GM18517 (cell line): ENCODE results near the gene SERTAD3.

ENCODE experiments used
- ATAC-seq: cut with Tn5 transposase; IDR thresholded peaks from one replicate; pipeline ENCODE4 v1.9.1; 2021; ENCODE audit warnings: mild to moderate bottlenecking, moderate library complexity; ENCODE audit not compliant: unreplicated experiment

The SERTAD3 gene

DNA sequence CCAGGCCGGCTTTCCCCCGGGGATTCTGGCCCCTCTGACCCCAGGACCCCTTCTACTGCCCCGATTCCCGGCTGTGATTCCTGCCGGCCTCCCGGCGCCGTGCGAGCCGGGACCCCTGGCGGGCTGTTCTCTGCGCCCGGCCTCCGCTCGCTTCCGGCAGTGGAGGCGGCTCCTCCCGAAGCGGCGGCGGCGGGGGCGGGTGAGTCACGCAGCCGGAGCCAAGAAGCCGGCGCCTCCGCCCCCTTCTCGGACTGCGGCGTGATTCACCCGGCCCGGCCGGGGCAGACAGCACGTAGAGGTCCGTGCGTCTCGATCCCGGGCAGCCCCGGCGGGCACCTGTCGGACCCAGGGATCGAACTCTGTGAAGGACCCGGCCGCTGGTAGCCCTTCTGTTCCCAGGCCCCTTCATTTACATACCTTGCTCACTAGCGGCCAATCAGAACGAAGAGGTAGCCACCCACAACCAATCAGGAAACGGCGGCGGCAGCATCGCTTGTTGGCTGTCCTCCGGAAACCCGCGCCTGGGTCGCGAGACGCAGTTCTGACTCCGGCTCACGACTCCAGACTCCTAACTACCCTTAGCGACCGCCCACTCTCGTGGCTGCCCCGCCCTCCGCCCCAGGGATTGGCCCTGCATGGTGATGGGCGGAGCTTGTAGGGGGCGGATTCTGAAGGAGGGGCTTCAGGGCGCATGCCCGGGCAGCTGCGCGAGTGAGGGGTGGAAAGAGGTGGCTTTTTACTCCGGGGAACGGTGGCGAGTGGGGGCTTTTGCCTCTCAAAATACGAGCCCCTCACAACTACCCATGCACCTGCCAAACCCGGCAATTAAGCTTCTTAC is 18.5 kb downstream of the SERTAD3 start, which contains the start of gene SERTAD1:
TSS of gene SERTAD1 (minus strand) at position 543 of the 838 bp plus-strand sequence. CDS start 2,446 bp downstream, outside the sequence.
- peak; percentile 77 for ATAC-seq

DNA sequence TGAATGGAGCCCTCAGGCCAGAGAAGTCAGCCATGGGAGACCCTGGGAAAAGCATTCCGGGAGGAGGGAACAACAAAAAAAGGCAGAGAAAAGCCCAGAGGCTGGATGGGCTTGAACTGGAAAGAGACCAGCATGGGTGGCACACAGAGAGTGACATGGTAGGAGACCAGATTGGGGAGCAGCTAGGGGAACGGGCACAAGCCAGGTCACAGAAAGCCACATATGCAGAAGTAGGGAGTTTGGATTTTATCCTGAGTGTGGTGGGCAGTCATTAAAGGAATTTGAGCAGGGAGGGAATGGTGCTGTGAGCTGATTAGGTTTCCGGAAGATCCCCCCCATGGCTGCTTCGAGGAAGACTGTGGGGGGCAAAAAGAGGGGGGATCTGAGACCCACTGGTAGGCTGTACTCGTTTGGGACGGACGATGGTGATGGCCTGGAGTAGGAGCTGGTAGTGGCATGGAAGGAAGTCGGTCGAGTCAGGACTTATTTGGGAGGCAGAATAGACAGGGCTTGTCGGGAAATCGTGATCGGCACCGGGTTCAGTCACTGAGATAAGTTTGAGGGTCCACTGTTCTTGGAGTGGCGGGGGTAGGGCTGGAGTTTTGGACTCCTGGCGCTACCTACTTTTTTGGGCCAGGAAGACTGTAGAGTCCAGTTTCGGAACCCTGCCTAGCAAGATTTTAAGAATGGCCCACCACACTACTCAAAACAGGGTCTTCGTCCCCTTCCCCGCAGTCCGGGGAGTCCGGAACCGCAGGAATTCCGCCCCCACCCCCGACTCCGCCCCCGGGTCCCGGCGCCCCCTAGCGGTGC is 19.3 kb downstream of the SERTAD3 start:
- ATAC-seq, result no peak

DNA sequence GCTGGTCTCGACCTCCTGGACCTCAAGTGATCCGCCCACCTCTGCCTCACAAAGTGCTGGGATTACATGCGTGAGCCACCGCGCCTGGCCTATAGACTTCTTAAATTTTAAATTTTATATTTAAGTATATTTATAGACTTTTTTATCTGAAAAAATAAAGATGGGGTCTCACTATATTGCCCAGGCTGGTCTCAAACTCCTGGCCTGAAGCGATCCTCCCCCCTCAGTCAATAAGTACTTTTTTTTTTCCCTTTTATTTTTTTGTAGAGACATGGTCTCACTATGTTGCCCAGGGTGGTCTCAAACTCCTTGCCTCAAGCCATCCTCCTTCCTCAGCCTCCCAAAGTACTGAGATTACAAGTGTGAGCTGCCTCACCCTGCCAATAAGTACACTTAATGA is 20.2 kb downstream of the SERTAD3 start:
- ATAC-seq, result no peak

DNA sequence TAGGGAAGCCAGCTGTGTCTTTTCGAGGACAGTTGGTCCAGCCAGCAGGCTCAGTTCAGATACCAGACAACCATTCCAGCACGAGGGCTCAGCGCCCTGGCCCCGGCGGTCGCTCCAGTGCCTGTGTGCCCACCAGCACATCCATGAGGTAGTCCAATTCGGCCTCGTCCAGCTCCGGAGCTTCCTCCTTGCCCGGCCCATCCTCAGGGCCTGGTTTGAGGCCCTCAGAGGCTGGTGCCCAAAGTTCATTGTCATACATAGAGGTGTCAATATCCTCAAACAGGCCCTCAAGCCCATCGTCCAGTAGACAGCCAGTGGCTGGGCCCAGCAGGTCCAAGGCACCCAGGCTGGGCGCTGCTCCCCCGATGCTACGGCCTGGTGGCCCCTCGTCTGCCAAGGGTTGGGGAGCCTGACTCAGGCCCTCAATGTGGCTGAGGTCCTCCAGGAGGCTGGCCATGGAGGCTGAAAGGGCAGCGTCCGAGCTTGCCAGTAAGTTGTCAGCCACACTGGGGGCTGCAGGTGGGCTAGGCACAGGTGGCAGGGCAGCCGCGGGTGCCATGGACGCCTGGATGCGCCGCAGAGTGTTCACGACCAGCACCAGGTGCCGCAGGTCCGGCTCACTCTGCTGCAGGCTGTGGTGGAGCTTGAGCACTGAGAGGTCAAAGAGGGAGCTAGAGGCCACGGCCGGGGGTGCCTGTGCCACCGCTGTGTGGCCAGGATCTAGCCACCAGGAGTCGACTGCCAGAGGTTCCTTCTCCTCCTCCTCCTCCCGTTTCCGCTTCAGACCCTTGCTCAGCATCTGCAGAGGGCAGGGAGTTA is 21.2 kb downstream of the SERTAD3 start:
- ATAC-seq, result no peak

DNA sequence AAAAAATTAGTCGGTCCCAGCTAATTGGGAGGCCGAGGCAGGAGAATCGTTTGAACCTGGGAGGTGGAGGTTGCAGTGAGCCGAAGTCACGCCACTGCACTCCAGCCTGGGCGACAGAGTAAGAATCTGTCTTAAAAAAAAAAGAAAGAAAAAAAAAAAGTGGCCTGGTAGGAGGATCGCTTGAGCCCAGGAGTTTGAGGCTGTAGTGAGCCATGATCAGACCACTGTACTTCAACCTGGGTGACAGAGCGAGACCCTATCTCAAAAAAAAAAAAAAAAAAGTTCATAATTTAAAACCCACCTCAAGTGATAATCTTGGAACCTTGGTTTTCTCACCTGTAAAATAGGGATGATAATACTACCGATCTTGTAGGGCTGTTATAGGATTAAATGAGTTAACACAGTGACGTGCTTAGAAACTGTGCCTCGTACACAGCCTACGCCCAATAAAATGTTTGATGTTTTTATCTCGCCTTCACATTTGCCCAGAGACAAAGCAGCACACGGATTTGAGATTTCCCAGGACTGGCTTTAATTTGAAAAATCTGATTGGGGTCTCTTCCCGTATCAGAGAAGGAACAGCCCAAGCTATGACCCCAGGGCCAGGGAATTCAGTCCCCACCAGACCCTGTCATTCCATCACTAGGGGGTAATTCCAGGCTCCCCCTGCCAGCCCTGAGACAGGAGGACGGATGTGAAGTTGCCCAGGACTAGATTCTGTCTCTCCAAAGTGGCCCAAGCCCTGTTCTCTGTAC is 22.0 kb downstream of the SERTAD3 start:
- no peak for ATAC-seq

DNA sequence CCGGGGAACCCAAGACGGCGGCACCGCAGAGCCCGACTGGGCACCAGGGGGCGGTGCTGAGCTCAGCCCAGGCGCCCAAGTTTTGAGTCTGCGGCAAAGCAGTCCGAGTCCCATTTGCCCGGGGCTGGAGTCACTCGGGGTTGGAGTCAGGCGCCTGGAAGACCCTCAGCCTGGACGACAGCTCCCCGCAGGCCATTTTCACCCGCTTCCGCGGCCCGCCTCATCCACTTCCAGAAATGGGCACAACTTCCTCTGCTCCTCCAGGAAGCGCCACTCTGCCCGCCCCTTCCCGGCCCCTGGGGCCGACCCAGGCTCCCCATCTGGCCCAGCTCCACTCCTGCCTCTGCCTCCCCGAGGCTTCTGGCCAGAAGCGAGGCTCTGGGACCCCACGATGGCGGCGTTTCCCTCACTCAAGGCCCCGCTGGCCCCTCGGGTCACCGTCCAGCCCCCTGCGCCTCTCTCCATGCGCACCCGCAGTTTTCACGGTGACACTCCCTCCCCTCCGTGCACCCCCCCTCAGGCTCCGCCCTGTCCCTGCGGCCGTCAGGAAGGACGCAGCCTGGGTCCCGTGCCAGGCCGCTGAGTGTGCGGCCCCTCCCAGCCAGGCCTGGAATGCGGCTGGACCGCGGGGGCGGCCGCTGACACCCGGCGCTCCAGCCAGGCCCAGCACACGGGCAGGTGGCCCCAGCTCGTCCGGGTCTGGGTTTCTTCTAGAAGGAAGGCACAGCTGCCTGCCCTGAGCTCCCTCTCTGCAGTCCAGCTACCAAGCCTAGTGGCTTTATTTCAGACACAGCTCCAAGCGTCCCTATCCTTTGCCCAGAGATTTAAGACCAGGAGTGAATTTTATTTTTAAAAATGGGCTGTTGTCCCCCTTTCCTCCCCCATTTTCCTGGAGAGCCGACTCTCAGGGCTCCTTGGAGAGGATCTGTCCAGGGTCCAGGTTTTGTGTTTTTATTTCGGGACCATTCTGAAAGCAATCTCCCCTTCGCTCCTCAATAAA is 23.1 kb downstream of the SERTAD3 start:
- no peak for ATAC-seq

DNA sequence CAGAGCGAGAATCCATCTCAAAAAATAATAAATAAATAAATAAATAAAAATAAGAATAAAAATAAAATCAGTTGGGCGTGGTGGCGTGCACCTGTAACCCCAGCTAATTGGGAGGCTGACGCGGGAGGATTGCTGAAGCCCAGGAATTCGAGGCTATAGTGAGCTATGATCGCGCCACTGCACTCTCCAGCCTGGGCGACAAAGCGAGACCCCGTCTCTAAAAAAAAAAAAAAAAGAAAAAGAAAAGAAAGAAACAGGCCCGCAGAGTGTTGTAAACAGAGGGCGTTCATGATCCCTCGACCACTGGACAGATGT is 23.7 kb downstream of the SERTAD3 start:
- ATAC-seq, result no peak

DNA sequence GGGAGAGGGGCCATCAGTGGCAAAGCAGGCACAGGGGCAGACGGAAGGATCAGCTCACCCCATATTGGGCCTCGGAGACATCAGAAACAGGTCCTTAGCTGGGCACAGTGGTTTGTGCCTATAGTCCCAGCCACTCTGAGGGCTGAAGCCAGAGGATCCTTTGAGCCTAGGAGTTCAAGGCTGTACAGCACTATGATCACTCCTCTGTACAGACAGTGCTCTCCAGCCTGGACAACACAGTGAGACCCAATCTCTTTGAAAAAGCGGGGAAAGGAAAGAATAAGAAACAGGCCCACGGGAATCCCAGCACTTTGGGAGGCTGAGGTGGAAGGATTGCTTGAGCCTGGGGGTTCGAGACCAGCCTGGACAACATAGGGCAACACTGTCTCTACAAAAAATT is 24.4 kb downstream of the SERTAD3 start:
- no peak for ATAC-seq

DNA sequence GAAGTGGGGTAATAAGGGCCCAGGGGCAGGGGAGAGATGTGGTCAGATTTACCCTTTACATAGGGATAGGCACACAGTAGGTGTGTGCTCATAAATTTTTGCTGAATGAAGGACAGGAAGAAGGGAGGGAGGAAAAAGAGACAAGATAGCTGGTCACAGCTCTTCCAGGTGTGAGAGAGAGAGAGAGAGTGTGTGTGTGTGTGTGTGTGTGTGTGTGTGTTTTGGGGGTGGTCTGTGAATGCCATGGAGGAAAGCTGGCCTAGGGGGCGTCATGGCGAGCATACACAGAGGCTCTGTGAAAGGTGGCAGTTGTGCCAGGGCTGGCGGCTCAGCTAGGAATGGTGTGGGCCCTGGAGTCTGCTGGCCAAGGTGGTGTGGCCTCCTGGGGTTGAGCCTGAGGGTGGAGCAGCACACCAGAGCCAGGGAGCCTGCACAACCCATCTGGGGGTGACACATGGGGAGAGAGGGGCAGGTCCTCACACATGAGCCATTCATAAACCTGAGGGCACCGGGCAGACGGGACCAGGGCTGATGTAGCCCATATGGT is 25.0 kb downstream of the SERTAD3 start:
- ATAC-seq, result no peak

DNA sequence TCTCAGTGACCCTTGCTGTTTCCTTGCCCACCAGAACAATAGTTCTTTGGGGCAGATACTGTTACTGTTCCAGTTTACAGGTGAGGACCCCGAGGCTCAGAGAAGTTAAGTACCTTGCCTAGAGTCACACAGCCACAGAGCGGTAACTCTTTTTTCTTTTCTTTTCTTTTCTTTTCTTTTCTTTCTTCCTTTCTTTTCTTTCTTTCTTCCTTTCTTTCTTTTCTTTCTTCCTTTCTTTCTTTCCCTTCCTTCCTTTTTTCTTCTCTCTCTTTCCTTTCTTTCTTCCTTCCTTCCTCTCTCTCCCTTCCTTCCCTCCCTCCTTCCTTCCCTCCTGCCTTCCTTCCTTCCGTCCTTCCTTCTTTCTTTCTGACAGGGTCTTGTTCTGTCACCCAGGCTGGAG is 26.1 kb downstream of the SERTAD3 start:
- ATAC-seq, result no peak

DNA sequence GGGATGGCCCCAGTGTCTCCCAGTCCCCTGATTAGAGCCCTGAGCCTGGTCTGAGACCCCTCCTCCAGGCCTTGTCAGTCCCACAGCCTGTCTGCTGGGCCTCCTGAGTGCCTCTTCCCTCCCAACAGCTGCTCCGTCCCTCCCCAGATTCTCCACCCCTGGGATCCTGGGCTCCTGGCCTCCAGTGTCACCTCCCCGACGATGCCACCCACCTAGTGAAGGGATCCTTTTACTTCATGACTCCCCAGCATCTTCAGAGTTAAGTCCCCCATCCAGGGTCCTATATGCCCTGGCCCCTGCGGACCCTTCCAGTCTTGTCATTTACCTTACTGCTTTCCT is 26.5 kb downstream of the SERTAD3 start:
- no peak for ATAC-seq

DNA sequence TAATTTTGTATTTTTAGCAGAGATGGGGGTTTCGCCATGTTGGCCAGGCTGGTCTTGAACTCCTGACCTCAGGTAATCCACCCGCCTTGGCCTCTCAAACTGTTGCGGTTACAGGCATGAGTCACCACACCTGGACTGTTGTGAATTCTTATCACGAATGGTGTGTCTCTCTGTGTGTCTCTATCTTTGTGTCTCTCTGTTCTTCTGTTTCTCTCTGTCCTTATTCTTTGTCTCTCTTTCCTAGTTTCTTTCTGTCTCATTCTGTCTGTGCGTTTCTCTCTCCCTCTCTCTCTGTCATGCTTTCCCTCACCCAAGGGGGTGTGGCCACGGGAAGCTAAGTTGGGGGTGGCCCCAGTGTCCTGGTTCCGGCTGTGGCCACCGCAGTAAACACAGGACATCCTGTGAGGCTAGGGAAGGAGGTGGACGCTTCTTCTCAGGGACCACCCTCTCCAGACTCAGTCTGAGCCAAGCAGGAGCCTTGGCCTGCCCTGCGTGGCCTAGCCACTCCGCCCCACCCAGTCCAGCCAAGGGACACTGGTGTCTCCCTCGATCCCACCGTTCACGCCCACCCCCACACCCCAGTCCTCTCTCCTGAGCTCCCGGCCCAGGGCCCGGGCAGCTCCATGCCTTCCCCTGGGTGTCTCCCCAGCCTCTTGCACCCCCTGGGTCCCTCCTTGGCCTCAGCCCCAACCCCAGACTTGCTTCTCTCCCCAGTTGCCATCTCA is 27.1 kb downstream of the SERTAD3 start:
- no peak for ATAC-seq

DNA sequence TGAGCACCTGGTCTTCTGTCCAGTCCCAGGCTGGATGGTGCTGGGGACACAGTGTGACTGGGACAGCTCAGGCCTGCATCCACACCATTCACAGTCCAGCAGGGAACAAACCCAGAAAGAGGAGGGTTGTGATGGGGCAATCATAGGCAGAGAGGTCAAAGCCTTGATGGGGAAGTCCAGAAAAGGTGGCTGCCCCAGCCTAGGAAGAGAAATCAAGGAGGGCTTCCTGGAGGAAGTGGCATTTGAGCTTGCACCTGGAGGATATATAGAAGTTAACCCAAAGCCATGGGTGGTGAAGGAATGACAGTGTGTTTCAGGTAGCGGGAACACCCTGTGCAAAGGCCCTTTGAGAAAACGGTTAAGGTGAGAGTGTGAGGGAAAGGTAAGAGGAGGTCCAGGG is 28.4 kb downstream of the SERTAD3 start:
- no peak for ATAC-seq

DNA sequence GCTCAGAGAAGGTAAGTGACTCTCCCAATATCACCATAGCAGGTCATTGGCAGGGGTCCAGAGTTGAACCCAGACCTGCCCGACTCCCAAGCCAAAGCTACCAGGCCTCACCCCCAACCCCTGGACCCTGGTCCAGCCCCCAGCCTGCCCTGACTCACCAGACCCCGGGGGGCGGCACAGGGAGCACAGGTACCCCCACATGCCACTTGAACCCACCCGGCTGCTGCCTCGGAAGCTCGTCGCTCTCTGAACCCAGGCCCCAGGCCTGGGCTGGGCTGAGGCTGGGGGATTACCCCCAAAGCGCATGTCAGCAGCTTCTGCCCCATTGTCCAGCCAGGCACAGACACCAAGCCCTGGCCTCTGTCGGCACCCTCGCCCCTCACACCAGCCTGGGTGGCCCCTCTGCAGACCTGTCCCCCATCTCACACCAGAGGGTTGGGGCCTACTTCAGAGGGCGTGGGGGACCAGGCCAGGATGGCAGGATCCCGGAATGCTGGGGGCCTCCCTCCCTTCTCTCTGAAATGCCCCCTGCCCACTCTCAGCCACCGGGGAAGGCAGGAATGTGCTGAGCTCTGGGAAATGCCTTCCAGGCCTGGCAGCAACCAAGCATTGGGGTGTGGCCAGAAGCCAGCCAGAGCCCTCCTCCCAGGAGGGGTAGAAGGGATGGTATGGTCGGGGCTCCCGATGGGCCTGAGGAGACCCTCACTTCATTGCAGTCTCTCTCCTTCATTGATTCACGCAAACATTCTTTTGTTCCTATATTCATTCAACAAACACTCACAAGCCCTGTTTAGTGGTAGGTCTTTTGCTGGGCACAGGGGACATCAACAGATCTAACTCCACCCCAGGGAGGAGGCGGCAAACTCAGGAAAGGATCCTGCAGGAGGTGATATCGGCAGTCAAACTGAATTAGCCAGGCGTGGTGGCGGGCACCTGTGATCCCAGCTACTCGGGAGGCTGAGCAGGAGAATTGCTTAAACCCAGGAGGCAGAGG is 29.3 kb downstream of the SERTAD3 start:
- no peak for ATAC-seq

DNA sequence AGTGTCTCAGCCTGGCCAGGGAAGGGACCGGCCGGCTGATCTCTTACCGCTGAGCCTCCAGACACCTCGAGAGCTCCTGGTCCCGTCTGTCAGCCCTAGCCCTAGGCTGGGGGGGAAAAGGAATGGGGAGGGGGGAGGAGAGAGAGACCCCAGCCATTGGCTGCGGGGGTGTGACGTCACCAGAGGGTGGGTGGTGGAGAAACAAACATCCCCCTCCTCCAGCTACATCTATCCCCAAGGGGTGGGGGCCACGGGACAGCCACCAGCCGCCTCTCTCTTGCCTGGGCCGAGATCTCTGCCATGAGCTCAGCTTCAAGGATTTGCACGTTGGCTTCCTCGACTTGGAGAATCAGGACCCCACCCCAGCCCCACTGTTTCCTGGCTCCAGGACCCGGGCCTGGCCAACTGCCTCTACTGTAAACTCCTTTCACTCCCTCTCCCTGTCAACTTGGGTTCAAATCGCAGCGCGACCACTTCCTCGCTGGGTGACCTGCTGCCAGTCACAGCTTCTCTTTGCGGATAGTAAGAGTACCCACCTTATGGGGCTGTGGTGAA is 30.8 kb downstream of the SERTAD3 start, which contains the start of gene PRX:
TSS of gene PRX (minus strand) at position 88 of the 555 bp plus-strand sequence. CDS start 5,446 bp downstream, outside the sequence.
- no peak for ATAC-seq

DNA sequence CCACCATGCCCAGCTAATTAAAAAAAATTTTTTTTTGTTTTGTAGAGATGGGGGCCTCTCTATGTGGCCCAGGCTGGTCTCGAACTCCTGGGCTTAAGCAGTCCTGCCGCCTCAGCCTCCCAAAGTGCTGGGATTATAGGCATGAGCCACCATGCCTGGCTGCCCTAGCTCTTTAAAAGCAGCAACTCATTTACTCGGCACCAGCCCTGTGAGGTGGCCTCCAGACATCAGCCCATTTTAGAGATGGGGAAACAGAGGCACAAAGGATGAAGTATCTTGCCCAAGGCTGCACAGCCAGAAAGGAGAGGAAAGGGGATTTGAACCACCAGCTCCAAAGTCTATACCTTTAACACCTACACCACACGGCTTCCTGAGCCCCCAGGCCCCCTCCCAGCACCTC is 31.3 kb downstream of the SERTAD3 start:
- ATAC-seq, result no peak

DNA sequence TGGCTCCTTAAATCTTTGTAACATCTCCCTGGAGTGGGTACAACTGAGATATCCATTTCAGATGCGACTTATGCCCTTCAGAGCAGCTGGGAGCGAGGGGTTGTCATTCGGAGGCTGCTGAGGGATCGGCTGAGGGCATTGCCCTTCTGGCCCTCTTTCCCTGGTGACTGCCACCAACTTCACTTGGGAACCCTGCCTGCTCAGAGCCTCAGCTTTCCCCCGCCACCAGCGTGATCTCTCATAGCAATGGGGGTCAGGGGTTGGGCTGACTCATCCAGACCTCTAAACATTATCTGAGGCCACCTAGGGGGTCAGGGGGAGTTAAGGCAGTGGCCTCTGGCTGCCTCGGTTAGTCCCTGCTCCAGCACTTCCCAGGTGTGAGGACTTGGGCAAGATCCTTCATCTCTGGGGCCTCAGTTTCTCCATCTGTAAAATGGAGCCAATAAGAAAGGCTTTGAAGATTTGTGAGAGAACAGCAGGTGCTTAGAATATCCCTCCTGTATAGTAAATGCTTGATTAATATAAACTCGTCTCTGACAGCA is 32.1 kb downstream of the SERTAD3 start:
- no peak for ATAC-seq
